OCI-LY1 (cell line): Measurements from ENCODE around the gene TIE1.

Source experiments
- H2AFZ ChIP-seq: fragments of 200-600 bp; sonication (generic), shearing (Covaris generic); 2 replicates; pipeline ENCODE4 v1.6.0; 2014; ENCODE audit warnings: antibody characterized with exemption, mild to moderate bottlenecking, low read length
- H3F3A ChIP-seq: fragments of 200-600 bp; sonication (generic), shearing (Covaris generic); 2 replicates; pipeline ENCODE4 v1.6.0; 2014; ENCODE audit warnings: mild to moderate bottlenecking, antibody characterized with exemption, low read length, moderate library complexity; ENCODE audit not compliant: insufficient read depth
- H3K27ac ChIP-seq: fragments of 200-600 bp; sonication (generic); 2 replicates; pipeline ENCODE4 v1.5.1; 2014; ENCODE audit warnings: low read length, mixed run types, mild to moderate bottlenecking, low read depth; ENCODE audit not compliant: poor library complexity, severe bottlenecking
- H3K27me3 ChIP-seq: fragments of 200-600 bp; sonication (generic); 2 replicates; pipeline ENCODE4 v1.6.0; 2014; ENCODE audit warnings: antibody characterized with exemption, mild to moderate bottlenecking, low read length, moderate library complexity; ENCODE audit not compliant: insufficient read depth
- H3K36me3 ChIP-seq: fragments of 200-600 bp; sonication (generic); 2 replicates; pipeline ENCODE4 v1.6.1; 2014; ENCODE audit warnings: mild to moderate bottlenecking, antibody characterized with exemption, low read length, moderate library complexity, mixed read lengths; ENCODE audit not compliant: insufficient read depth
- H3K4me1 ChIP-seq: fragments of 200-600 bp; sonication (generic); 2 replicates; pipeline ENCODE4 v1.5.1; 2014; ENCODE audit warnings: mild to moderate bottlenecking, low read length, moderate library complexity; ENCODE audit not compliant: insufficient read depth, severe bottlenecking
- H3K4me2 ChIP-seq: fragments of 200-600 bp; sonication (generic), shearing (Covaris generic); 2 replicates; pipeline ENCODE4 v1.6.1; 2014; ENCODE audit warnings: low read length
- H3K4me3 ChIP-seq: fragments of 200-600 bp; sonication (generic); 2 replicates; pipeline ENCODE4 v1.5.1; 2014; ENCODE audit warnings: low read length, low read depth, mild to moderate bottlenecking, mixed read lengths; ENCODE audit not compliant: poor library complexity, severe bottlenecking
- H3K79me2 ChIP-seq: fragments of 200-600 bp; shearing (Covaris generic); 2 replicates; pipeline ENCODE4 v1.6.1; 2016; ENCODE audit warnings: mixed run types, low read length, mixed read lengths; ENCODE audit not compliant: insufficient read depth
- H3K9ac ChIP-seq: fragments of 200-600 bp; sonication (generic), shearing (Covaris generic); 2 replicates; pipeline ENCODE4 v1.6.1; 2014; ENCODE audit warnings: mild to moderate bottlenecking, low read length, mixed read lengths
- H3K9me2 ChIP-seq: fragments of 200-600 bp; sonication (generic), shearing (Covaris generic); 2 replicates; pipeline ENCODE4 v1.6.1; 2014; ENCODE audit warnings: low read depth, mild to moderate bottlenecking, low read length, mixed read lengths
- H3K9me3 ChIP-seq: fragments of 200-600 bp; shearing (Covaris generic); 2 replicates; pipeline ENCODE4 v1.6.1; 2014; ENCODE audit warnings: low read length, mixed read lengths
- H4K20me1 ChIP-seq: fragments of 200-600 bp; sonication (generic), shearing (Covaris generic); 2 replicates; pipeline ENCODE4 v1.6.0; 2016; ENCODE audit warnings: mild to moderate bottlenecking, low read length; ENCODE audit not compliant: insufficient read depth
- CTCF ChIP-seq: fragments of 200-600 bp; sonication (generic), shearing (Covaris generic); IDR thresholded peaks from 2 replicates; pipeline ENCODE4 v1.5.1; 2017; ENCODE audit warnings: mild to moderate bottlenecking, antibody characterized with exemption, low read length, moderate library complexity, mixed read lengths
- EZH2 ChIP-seq: fragments of 200-600 bp; sonication (generic), shearing (Covaris generic); IDR thresholded peaks from 2 replicates; pipeline ENCODE4 v1.8.0; 2017; ENCODE audit warnings: borderline replicate concordance, mixed run types, mild to moderate bottlenecking, antibody characterized with exemption, low read length, moderate library complexity, mixed read lengths

The TIE1 gene

DNA sequence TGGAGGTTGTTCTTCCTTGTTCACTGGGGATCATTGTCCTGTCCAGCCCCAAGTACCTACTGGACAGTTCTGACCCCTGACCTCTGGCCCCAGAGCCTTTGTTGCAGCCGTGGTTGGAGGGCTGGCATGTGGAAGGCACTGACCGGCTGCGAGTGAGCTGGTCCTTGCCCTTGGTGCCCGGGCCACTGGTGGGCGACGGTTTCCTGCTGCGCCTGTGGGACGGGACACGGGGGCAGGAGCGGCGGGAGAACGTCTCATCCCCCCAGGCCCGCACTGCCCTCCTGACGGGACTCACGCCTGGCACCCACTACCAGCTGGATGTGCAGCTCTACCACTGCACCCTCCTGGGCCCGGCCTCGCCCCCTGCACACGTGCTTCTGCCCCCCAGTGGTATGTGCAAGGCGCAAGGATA, 11.4 kb downstream of the TIE1 start:
- no peaks in the 10 kb centered on the region for H3K27me3 ChIP-seq
- no peaks in the 10 kb centered on the region for H3F3A ChIP-seq
- H3K27ac ChIP-seq, result no peak overlapping the region
- no peak overlapping the region for H3K4me3 ChIP-seq
- no peaks in the 10 kb centered on the region for H4K20me1 ChIP-seq
- H3K4me2 ChIP-seq, result no peak overlapping the region
- TF ChIP-seq CTCF (no peak), EZH2 (no peak)
- H3K36me3 ChIP-seq, result no peaks in the 10 kb centered on the region
- no peak overlapping the region for H3K9ac ChIP-seq
- no peaks in the 10 kb centered on the region for H3K4me1 ChIP-seq
- H2AFZ ChIP-seq, result no peak overlapping the region
- no peaks in the 10 kb centered on the region for H3K79me2 ChIP-seq
- no peaks in the 10 kb centered on the region for H3K9me3 ChIP-seq
- H3K9me2 ChIP-seq, result no peaks in the 10 kb centered on the region

GRCh38 chr1:43312663-43313515, 12.1 kb downstream of the TIE1 start:
- Histone ChIP-seq H3K36me3 (no peaks in the 10 kb centered on the region), H3K4me3 (no peak overlapping the region), H4K20me1 (no peaks in the 10 kb centered on the region), H3K9me2 (no peaks in the 10 kb centered on the region), H3K9ac (no peak overlapping the region), H3K9me3 (no peaks in the 10 kb centered on the region), H3K4me1 (no peaks in the 10 kb centered on the region), H3K27me3 (no peaks in the 10 kb centered on the region), H3F3A (no peaks in the 10 kb centered on the region), H2AFZ (no peak overlapping the region), H3K27ac (no peak overlapping the region), H3K4me2 (no peak overlapping the region), H3K79me2 (no peaks in the 10 kb centered on the region)
- TF ChIP-seq CTCF (no peak), EZH2 (no peak)

DNA sequence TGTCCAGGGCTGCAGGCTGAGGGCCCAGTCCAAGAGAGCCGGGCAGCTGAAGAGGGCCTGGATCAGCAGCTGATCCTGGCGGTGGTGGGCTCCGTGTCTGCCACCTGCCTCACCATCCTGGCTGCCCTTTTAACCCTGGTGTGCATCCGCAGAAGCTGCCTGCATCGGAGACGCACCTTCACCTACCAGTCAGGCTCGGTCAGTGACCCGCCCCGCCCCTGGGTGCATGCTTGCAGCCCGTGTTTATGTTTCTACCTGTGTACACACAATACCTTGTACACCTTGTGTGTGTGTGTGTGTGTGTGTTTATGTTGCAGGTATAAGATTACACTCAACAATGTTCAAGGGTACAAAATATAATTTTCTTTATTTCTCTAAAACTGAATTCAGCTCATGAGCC, 13.0 kb downstream of the TIE1 start:
- H3K9me3 ChIP-seq, result no peaks in the 10 kb centered on the region
- no peaks in the 10 kb centered on the region for H3K36me3 ChIP-seq
- no peaks in the 10 kb centered on the region for H4K20me1 ChIP-seq
- no peaks in the 10 kb centered on the region for H3K27me3 ChIP-seq
- no peak overlapping the region for H3K9ac ChIP-seq
- no peaks in the 10 kb centered on the region for H3K9me2 ChIP-seq
- TF ChIP-seq CTCF (no peak), EZH2 (no peak)
- H3K4me1 ChIP-seq, result no peaks in the 10 kb centered on the region
- H2AFZ ChIP-seq, result no peak overlapping the region
- H3K4me3 ChIP-seq, result no peak overlapping the region
- no peak overlapping the region for H3K27ac ChIP-seq
- no peaks in the 10 kb centered on the region for H3K79me2 ChIP-seq
- no peaks in the 10 kb centered on the region for H3F3A ChIP-seq
- no peak overlapping the region for H3K4me2 ChIP-seq
